Muscle layer of duodenum (tissue), 2 donors: ENCODE results near the gene DISC1.
"Not testable (repeated sequence)": the region's sequence is repeated elsewhere in the genome, so short reads cannot be mapped to it uniquely, and the experiment has no call there.

Experiments used
- H3K27ac ChIP-seq: one replicate; pipeline ENCODE4 v1.7.0; 2013; ENCODE audit warnings: mild to moderate bottlenecking, low read length
- H3K27me3 ChIP-seq: one replicate; pipeline ENCODE4 v1.7.0; 2013; ENCODE audit warnings: low read depth, mild to moderate bottlenecking, control low read depth, low read length
- H3K36me3 ChIP-seq, 2 donors: one replicate each; pipeline ENCODE4 v1.7.0; 2013; ENCODE audit warnings: low read length in 2 of 2, control low read depth in 1 of 2, mild to moderate bottlenecking in 1 of 2; ENCODE audit not compliant: insufficient read depth in 2 of 2, control insufficient read depth in 1 of 2
- H3K4me1 ChIP-seq, 2 donors: one replicate each; pipeline ENCODE4 v1.7.0; 2013; ENCODE audit warnings: low read length in 2 of 2, mild to moderate bottlenecking in 2 of 2, control low read depth in 1 of 2, moderate library complexity in 1 of 2; ENCODE audit not compliant: insufficient read depth in 2 of 2, control insufficient read depth in 1 of 2
- H3K4me3 ChIP-seq, 2 donors: one replicate each; pipeline ENCODE4 v1.7.0; 2013; ENCODE audit warnings: low read length in 2 of 2, low read depth in 1 of 2, mild to moderate bottlenecking in 1 of 2
- H3K9me3 ChIP-seq, 2 donors: one replicate each; pipeline ENCODE4 v1.7.0; 2013; ENCODE audit warnings: low read length in 2 of 2, control low read depth in 1 of 2, mild to moderate bottlenecking in 1 of 2; ENCODE audit not compliant: control insufficient read depth in 1 of 2
- donor health status: healthy.

The DISC1 gene

GRCh38 chr1:231610388-231610787 is 16.2 kb upstream of the DISC1 start:
- Histone ChIP-seq H3K27me3 (no peaks in the 10 kb centered on the region), H3K9me3 (no peaks in the 10 kb centered on the region), H3K36me3 (no peaks in the 10 kb centered on the region), H3K4me3 (no peak overlapping the region), H3K4me1 (no peaks in the 10 kb centered on the region), H3K27ac (no peak overlapping the region)

DNA sequence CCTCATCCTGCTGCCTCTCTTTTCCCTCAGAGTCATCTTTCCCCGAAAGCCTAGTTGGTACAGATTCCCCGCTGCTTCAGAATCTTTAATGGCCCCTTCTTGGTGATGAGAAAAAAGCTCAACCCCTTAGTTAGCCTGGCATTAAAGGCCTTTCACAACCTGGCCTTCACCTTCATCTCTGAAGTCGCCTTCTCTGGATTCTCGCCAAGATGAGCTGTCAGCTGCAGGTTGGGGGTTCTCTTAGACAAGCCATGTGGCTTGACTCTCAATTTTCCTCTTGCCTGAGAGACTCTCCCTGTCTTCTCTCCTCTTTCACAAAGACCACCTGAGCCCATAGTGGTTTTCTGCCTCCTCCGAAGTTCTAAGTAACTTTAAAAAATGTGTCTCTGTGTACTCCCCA is 15.5 kb upstream of the DISC1 start:
- H3K4me1 ChIP-seq = no peaks in the 10 kb centered on the region
- H3K9me3 ChIP-seq = no peaks in the 10 kb centered on the region

DNA sequence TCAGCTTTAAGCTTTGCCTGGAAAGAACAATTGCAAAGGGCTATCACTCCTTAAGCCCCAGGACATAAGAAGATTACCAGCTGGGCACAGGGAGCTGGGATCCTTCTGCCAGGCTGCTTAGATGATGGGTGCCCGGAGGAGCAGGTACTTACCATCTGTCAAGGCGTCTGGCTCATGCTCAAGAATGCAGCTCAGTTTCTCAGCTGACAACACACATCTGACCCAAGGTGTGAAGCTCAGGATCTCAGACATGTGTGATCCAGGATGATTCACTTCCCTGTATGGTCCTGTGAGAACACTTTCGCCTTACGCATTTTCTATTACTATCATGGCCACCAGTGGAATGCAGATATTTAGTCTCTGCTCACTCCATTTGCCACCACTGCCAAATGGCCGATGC is 14.7 kb upstream of the DISC1 start:
- Histone ChIP-seq H3K4me1 (no peaks in the 10 kb centered on the region), H3K27me3 (no peaks in the 10 kb centered on the region), H3K9me3 (no peaks in the 10 kb centered on the region), H3K4me3 (no peak overlapping the region), H3K36me3 (no peaks in the 10 kb centered on the region), H3K27ac (no peak overlapping the region)

More for the DNA sequence above, 15.5 kb upstream of the DISC1 start:
- Histone ChIP-seq H3K27ac (no peak overlapping the region), H3K36me3 (no peaks in the 10 kb centered on the region), H3K27me3 (no peaks in the 10 kb centered on the region), H3K4me3 (no peak overlapping the region)

DNA sequence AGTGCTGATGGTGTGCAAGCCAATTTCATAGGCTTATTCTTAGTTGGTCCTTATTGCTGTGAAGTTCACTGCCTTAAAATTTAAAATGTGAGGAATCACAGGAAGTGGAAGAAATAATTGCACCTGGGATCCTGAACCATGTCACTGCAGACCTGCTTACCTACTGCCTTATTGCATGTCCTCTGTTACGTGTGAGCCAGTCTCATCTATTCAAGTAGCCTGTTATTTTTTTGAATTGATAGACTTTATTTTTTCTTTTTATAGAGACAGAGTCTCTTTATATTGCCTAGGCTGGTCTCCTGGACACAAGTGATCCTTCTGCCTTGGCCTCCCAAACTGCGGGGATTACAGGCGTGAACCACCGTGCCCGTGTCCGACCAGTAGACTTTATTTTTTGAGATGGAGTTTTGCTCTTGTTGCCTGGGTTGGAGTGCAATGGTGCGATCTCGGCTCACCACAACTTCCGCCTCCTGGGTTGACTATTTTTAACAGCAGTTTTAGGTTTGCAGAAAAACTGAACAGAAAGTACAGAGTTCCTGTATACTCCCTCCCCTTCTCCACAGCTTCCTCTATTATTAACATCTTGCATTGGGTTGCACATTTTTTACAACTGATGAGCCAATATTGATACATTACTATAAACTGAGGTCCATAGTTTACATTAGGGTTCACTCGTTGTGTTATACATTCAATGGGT is 14.0 kb upstream of the DISC1 start:
- Histone ChIP-seq H3K27ac (no peak overlapping the region), H3K4me3 (no peak overlapping the region), H3K36me3 (no peaks in the 10 kb centered on the region), H3K9me3 (no peaks in the 10 kb centered on the region), H3K4me1 (no peaks in the 10 kb centered on the region), H3K27me3 (no peaks in the 10 kb centered on the region)

DNA sequence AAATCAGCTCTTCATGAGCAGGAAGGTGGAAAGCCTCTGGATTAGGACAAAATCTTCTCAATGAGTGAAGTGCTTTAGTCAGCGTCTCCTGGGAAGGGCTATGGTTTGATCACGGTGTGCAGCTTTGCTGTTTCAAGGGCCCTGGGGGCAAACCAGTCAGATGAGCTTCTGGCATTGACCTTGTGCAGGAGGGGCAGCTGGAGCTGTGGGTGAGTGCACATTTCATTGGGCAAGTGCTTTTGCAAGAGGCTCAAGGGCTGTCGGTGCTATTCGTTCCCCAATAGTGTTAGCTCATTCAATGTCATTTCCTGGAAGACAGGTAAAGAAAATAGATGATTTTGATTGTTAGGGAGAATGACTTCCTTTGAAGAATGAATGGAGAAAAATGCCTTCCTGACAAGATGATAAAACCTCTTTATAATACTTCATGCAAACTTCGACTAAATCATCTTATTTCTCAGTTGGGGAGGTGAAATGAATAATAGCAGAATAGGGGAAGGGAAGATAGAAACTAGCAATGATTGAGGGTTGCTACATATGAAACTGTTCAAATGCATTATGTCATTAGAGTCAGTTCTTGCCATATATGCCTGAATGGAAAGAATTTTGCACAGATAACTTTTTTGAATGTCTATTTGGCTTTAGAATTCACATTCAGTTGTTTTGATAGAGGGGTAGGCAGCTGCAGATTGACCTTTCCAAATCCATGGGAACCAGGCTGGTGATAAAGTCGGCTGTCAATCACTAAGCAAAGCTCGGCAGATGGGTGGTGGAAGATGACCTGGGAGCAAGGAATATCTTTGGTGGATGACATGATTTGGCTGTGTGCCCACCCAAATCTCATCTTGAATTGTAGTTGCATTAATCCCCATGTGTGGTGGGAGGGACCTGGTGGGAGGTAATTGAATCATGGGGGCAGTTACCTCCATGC is 12.9 kb upstream of the DISC1 start:
- H3K4me1 ChIP-seq = no peaks in the 10 kb centered on the region
- no peaks in the 10 kb centered on the region for H3K36me3 ChIP-seq
- no peak overlapping the region for H3K27ac ChIP-seq
- no peaks in the 10 kb centered on the region for H3K27me3 ChIP-seq
- H3K9me3 ChIP-seq = no peaks in the 10 kb centered on the region
- no peak overlapping the region for H3K4me3 ChIP-seq

- Histone ChIP-seq H3K27ac (no peak overlapping the region), H3K4me1 (no peaks in the 10 kb centered on the region), H3K27me3 (no peaks in the 10 kb centered on the region), H3K36me3 (no peaks in the 10 kb centered on the region), H3K9me3 (no peaks in the 10 kb centered on the region), H3K4me3 (no peak overlapping the region)
Observed at GRCh38 chr1:231616667-231617066, 9.9 kb upstream of the DISC1 start.

- Histone ChIP-seq H3K9me3 (no peaks in the 10 kb centered on the region), H3K27ac (no peak overlapping the region), H3K27me3 (no peaks in the 10 kb centered on the region), H3K36me3 (no peaks in the 10 kb centered on the region), H3K4me3 (no peak overlapping the region), H3K4me1 (no peaks in the 10 kb centered on the region)
Observed at GRCh38 chr1:231618609-231619256, 7.9 kb upstream of the DISC1 start.

DNA sequence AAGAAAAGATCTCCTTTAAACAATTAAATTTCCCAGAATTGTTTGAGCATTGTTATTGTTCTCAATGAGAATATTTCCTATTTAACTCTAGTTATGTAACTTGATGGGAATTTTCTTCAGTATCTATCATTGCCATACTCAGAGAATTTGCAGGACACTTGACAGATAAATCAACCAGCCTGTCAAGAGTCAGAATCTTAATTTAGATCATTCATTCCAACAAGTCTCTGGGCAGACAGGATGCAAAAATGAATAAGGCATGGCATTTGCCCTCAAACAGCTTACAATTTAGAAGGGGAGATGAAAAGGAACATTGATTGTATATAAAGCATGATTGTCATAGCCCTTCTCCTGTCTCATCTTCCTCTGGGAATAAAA is 7.3 kb upstream of the DISC1 start:
- Histone ChIP-seq H3K4me1 (no peaks in the 10 kb centered on the region), H3K27ac (no peak overlapping the region), H3K36me3 (no peaks in the 10 kb centered on the region), H3K9me3 (no peaks in the 10 kb centered on the region), H3K4me3 (no peak overlapping the region), H3K27me3 (no peaks in the 10 kb centered on the region)

DNA sequence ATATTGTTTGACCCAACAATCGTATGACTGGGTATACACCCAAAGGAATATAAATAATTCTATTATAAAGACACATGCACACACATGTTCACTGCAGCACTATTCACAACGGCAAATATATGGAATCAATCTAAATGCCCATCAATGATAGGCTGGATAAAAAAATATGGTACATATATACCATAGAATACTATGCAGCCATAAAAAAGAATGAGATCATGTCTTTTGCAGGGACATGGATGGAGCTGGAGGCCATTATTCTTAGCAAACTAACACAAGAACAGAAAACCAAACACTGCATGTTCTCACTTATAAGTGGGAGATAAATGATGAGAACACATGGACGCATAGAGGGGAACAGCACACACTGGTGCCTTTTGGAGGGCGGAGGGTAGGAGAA is 1.5 kb upstream of the DISC1 start:
- not testable (repeated sequence) for H3K4me3 ChIP-seq, H3K36me3 ChIP-seq, H3K9me3 ChIP-seq, H3K27me3 ChIP-seq, H3K27ac ChIP-seq
- H3K4me1 ChIP-seq = peaks cover 4 to 21% of the 10 kb centered on the region in 2 donors

- Histone ChIP-seq H3K27ac (no peak overlapping the region), H3K4me3 (peak overlapping the region; percentile 57 to 87), H3K27me3 (no peaks in the 10 kb centered on the region), H3K9me3 (no peaks in the 10 kb centered on the region), H3K36me3 (no peaks in the 10 kb centered on the region), H3K4me1 (peaks cover 4 to 21% of the 10 kb centered on the region in 2 donors)
Observed at GRCh38 chr1:231625975-231626534, 535 bp upstream of the DISC1 start.

DNA sequence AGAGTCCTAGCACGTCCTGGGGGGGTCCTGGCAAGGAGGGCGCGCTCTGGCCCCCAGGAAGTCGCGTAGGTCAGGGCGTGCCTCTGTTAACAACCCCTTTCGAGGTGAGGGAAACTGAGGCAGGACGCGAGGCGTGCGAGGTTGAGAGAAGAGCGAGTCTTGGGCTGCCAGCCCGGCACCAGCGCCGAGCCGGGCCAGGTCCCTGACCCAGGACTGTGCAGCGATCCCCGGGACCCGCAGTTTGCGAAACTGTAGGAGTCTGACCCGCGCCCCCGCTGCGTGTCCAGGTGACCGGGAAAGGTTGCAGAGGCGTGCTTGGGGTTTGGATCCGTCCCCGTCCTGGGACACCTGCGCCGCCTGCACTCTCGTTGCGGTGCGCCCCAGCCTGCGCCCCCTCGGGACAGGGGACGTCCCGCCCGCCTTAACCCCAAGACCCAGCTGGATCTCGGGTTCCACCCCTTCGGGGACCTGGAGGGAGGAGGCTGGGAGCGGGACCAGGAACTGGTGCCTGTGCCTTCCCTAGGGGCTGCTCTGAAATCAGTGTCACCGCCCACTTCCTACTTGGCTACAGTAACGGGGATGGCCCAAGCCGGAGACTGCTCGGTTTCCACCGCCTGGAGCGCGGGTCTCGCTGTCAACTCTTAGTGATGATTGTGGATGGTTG is 493 bp downstream of the DISC1 start:
- Histone ChIP-seq H3K4me3 (peak overlapping the region; percentile 57 to 87), H3K4me1 (peaks cover 4 to 21% of the 10 kb centered on the region in 2 donors), H3K27ac (peak overlapping the region; percentile 63), H3K9me3 (no peaks in the 10 kb centered on the region), H3K27me3 (no peaks in the 10 kb centered on the region), H3K36me3 (no peaks in the 10 kb centered on the region)
